SW480 (cell line): ENCODE measurements around the gene KRTAP5-4.
"Not testable (repeated sequence)": the region's sequence is repeated elsewhere in the genome, so short reads cannot be mapped to it uniquely, and the experiment has no call there.

Experiments
- DNase-seq: peaks from one replicate; pipeline ENCODE4 v3.0.0-alpha.2; 2016; ENCODE audit warnings: low spot score

Gene KRTAP5-4, protein sequence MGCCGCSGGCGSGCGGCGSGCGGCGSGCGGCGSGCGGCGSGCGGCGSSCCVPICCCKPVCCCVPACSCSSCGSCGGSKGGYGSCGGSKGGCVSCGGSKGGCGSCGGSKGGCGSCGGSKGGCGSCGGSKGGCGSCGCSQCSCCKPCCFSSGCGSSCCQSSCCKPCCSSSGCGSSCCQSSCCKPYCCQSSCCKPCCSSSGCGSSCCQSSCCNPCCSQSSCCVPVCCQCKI

DNA sequence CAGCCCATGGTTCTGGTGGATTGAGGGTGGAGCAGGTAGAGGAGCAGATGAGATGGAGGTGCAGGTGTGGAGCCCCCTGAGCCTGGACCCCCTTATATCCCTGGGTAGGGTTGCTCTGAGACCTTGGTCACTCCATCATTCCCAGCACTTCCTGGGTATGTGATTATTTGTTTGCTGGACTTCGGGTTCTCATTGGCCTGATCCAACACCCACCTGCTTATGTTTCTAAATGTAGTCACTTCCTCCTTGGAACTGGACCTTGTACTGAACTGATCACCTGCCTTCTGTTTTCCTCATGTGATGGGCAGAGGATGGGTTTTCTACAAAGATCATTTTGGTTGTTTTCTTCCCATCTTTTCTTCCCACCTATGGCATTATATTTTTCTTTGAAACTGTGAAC lies at the start of gene KRTAP5-4:
TSS of gene KRTAP5-4 (minus strand) at position 53 of the 400 bp plus-strand sequence. CDS start at position 8, 45 bp downstream.
- no peak for DNase-seq

DNA sequence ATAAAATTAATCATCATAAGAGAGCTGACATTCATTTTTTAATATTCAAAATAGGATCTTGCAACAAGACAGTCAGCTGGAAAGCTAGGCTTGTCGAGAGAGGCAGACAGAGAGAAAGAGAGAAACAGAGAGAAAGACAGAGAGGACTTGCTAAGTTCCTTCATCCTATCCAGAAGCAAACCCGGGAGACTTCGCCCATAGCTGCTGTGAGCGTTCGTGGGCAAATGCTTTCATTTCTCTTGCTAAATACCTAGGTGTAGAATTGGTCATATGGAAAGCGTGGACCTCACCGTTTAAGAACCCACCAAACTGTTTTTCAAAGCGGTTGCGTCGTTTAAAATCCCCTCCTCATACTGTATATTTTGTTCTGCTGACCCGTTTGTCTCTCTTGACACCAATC lies 49.7 kb upstream of the KRTAP5-4 start:
- DNase-seq = no peak

DNA sequence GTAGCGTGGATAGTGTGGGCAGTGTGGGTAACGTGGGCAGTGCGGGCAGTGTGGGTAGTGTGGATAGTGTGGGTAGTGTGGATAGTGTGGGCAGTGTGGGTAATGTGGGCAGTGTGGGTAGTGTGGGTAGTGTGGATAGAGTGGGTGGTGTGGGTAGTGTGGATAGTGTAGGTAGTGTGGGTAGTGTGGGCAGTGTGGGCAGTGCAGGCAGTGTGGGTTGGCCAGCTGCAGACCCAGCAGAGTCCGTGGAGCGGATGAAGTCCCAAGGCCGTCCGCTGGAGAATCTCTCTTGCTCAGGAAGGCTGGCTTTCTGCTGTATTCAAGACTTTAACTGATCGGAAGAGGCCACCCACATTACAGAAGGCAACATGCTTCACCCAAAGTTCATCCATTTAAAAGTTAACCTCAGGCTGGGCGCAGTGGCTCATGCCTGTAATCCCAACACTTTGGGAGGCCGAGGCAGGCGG lies 49.0 kb upstream of the KRTAP5-4 start:
- no peak for DNase-seq

DNA sequence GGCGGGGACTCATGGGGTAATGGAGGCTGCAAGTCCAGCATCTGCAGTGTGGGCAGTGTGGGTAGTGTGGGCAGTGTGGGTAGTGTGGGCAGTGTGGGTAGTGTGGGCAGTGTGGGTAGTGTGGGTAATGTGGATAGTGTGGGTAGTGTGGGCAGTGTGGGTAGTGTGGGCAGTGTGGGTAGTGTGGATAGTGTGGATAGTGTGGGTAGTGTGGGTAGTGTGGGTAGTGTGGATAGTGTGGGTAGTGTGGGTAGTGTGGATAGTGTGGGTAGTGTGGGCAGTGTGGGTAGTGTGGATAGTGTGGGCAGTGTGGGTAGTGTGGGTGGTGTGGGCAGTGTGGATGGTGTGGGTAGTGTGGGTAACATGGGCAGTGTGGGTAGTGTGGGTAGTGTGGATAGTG lies 48.5 kb upstream of the KRTAP5-4 start:
- DNase-seq = not testable (repeated sequence)

DNA sequence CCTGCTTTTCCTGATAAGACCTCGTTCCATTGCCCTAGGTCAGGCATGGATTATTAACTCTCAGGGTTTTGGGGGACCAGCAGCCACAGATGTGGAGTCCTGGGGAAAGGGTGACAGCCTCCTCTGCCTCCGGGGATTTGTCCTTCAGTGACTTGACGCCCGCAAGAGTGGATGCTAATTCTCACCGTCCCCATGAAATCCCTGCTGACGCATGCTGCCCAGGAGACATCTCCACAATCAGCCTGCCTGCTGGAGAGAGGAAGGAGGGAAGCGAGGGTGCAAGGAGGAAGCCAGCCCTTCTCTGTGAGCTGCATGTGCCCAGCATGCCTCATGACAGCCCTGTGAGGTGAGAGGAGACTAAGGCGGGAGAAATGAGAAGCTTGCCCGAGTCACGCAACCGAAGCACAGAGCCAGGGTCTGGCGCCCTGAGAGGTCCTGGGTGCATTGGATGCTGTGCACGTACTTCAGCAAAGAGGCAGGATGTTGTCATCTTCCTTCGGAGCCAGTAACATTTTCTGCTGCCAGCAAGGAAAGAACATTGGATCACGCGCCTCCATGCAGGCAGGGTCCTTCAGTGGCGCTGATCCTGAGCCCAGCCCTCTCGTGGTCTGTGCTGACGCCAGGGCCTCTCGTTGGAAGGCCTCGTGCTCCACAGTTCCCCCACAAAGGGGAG lies 47.7 kb upstream of the KRTAP5-4 start:
- no peak for DNase-seq

DNA sequence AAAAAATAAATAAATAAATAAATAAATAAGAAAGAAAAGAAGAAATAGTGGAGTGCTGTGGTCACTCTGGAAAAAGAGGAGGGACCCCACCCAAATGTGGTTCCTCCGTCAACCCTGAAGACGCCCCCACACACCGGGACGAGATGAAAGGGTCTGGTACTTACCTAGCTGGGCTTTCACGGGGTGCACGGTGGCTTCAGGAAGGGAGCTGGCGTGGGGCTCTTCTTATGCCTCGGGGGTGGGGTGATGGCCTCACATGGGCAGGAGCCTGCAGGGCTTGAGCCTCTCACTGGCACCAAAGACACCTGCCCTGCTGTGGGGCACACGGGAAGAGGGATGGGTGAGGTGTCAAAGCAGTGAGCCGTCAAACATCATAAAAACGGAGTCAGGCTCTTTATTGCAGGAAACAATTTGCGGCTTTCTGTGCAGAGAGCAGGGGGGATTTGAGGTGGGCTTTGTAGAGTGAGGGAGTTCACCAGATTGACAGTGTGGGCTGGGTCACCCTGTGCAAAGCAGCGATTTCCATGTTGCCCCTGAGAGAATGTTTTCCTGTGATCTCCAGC lies 47.1 kb upstream of the KRTAP5-4 start:
- DNase-seq = no peak

DNA sequence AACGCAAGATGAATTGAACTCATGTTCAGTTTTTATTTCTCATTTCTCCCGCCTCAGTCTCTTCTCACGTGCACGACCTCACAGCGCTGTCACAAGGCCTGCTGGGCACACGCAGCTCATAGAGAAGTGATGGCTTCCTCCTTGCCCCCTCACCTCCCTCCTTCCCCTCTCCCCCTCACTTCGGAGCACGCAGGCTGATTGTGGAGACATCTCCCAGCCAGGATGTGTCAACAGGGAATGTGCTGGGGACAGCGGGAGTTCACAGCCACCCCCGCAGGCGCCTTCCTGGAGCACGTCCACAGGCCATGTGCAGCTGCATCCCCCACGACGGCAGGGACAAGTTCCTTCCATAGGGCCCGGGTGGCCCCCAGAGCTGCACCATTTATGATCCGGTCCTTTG lies 46.0 kb upstream of the KRTAP5-4 start:
- no peak for DNase-seq

DNA sequence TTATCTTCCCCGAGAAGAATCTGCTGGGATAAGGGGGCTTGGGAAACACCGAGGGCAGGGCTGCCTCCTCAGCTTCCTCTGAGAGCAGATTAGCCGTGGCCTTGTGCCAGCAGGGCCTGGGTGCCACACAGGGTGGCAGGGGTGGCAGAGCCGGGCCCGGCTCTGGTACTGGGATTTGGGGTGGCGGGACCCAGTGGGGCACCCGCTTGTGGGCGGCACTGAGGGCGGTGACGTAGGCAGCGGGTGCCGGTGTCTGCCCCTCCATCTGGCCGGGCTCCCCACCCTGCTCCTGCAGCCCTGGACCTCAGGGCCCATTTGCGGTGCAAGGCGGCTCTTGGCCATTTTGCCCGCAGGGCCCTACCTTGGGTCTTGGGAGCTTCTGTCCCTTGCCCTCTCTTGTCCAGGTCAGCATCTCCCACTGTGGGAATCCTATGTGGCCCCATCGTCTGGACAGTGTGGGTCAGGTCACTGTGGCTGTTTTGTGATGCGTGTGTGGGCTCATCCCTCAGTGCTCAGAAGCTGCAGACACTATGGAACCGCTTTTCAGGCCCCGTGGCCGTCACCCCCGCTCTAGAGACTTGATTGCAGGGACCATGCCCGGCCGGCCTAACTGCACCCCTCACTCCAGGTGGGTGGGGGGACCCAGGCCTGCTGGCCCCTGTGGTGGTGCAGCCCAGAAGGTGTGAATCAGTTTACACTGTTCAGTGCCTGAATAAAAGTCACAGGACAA lies 45.3 kb upstream of the KRTAP5-4 start:
- DNase-seq = no peak

DNA sequence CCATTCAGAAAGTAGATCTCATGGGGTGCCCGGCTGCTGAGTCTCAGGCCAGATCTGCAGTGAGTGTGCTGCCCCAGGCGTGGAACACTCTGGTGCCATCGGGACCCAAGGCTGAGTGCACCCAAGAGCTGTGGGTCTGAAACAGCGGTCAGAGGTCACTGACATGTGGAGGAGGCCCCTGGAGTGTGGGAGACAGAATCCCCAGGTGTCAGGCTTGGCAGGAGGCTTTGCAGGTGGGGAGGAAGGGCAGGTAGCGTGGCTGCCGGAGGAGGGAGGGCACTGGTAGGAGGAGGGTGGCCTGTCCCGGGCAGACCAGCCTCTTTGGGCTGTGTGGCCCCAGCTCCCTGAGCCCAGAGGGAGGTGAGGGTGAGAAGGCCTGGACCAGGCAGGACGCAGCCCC lies 43.4 kb upstream of the KRTAP5-4 start:
- DNase-seq = no peak

DNA sequence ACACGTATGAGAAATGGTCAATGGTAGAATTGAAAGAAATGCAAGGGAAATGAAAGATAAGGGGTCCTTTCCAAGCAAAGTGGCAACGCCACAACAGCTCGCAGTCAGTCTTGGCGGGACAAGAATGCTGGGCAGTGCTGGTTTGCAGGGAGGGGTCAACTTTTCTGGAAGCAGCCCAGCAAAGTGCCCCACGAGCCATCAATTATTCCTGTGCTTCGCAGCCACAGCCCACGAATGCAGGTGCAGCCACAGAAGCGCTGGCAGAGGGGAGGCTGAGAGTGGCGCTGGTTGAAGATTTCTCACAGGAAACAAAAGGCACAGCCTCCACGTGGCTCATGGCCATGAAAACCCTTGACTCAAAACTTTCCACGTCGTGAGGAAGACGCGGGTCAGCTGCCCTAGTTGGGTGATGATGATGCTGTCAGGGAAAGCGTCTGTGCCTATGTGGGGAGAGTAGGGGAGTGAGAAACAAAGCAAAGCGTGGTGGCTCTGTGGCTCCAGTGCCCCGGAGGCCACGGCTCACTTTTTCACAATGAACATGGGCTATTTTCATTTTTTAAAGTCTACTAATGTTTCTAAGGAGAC lies 40.9 kb upstream of the KRTAP5-4 start:
- not testable (repeated sequence) for DNase-seq

DNA sequence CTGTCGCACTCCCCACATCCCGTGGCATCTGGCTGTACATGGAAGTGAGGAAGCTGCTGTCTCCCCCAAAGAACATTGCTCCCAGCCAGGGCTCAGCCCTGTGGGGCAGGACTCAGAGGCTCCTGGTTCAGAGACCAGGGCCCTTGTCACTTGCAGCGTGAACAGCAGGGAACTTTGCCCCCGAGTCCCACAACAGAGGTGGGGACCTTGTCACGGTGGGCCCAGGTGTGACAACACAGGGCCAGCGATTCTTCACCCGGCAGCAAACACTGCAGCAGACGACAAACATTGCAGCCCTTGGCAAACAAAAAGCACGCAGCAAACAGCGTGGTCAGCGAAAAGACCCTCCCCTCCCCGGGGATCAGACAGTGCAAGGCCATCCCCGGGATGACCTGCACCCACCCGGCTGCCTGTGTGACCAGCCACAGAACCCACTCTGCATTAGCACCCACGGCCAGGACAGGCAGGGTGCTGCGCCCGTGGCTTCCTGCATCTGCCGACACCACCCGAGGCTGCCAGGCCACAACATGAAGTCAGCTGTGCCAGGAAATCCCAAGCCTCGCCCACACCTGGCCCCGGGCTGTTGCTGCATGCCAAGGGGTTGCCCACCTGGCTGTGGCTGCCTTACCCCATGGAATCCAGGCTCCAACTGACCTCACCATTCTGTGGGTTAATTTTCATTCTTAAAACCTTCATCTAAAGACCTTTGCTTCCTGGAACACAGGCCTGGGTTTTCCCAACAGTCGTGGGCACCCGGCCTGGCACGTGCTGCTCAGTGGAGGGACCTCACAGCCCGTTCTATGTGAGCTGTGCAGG lies 39.7 kb upstream of the KRTAP5-4 start:
- not testable (repeated sequence) for DNase-seq

DNA sequence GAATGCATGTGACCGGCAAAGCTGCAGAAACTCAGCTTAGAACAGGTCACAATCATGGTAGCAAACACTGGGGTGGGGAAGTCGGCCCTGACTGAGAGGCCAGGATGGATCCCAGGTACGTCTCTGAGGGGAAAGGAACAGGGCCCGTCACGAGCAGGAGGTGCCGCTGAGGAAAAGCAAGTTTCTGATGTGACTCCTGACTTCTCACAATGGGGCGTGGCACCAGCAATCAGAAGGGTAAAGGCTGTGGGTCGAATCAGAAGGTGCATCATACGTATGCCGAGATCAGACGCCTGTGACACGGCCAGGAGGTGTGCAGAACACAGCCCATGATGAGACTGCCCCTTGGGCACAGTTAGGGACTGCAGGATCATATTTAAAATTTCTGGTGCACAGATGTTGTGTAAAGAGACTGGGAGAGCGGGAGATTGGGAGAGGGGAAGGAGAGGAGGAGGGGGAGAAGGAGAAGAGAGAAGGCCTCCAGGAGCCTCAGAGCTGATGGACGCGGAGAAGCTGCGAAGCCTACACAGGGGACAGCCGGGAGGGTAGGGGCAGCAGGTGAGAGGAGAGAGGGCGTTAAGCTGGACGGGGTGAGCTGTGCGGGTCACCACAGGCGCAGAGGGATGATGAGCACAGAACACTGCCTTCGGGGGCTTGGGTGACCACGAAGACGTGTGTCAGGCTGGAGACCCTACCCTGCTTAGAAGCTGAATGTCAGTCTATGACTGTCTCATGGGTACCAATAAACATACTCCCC lies 38.4 kb upstream of the KRTAP5-4 start:
- no peak for DNase-seq

DNA sequence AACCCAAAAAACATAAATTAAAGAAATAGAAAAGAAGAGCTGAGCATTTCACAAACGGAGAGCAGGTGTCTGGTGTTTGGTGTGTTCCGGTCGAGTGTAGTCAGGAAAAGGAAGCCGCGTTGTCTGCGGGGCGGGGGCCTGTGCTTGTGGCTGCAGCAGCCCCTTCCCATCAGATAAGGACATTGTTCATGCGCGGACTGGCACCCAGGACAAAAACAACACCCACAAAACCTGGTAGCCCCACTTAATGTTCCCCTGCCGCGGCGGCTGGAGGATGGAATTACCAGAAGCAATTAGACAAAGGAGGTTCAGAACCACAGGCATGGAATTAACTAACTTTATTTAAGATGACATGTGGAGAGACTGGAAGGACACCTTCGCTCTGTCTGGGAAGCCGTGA lies 37.6 kb upstream of the KRTAP5-4 start:
- no peak for DNase-seq

DNA sequence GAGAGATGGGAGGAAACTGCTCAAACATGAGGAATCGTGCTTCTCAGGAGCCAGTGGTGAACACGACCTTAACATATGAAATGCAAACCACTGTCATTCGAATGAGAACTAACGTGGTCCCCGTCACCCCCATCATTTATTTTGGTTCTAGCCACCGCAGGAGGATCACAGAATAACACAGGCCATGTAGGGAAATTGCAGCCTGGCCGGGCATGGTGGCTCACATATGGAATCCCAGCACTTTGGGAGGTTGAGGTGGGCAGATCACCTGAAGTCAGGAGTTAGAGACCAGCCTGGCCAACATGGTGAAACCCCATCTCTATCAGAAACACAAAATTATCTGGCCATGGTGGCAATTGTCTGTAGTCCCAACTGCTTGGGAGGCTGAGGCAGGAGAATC lies 34.7 kb upstream of the KRTAP5-4 start:
- DNase-seq = no peak

DNA sequence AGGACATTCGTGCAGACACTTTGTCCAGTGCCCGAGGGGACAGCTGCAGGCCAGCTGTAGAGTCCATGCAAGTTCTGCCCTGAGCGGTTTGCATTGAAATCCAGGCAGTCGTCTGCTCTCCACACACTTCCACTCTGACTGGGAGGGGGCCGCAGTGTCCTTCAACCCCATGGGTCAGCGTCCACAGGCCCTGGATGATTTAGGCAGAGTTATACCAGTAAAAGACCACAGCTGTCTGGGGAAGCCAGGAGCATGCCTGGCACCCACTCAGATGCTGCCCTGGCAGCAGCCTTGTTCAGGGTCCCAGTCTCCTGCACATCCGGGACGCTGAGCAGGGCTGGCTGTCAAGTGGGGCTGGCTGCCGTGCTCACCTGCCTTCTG lies 34.1 kb upstream of the KRTAP5-4 start:
- no peak for DNase-seq

DNA sequence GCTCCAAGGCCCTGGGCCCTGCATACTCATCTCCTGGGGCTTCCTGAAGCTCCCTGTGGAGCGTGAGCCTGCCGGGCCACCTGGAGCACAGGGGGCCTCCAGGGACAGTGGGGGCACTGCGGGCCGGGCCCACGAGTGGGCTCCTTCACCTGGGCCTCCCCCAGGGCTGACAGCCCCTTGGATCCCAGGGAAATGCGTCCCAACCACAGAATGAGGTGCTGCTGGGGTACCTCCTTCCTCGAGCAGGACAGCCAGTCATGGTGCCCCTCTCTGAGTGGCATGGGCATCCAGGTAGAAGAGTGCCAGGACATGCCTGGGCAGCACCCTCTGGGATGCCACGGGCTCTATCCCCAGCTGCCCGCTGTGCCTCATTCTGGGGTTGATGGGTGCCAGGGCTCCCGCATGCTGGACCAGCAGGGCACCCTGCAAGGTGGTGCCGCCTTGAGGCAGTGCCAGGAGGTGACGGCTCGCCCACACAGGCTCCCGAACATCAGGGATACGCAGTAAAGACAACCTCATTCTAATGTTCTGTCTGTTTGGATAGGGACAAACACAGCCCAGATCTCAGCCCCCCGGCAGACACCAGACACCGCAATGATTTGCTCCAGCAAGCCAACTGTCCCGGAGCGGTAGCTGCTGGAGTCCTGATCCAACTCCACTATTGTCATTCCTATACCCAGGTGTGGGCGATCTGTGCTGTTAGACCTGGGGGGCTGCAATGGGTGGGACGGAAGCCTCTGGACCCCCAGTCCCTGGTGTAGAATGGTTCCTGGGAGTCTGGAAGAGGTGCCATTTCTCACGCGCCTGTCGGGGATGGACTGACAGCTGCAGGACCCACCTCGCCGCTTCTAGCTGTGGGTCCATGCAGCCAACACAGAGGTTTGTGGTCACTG lies 33.5 kb upstream of the KRTAP5-4 start:
- DNase-seq = no peak

DNA sequence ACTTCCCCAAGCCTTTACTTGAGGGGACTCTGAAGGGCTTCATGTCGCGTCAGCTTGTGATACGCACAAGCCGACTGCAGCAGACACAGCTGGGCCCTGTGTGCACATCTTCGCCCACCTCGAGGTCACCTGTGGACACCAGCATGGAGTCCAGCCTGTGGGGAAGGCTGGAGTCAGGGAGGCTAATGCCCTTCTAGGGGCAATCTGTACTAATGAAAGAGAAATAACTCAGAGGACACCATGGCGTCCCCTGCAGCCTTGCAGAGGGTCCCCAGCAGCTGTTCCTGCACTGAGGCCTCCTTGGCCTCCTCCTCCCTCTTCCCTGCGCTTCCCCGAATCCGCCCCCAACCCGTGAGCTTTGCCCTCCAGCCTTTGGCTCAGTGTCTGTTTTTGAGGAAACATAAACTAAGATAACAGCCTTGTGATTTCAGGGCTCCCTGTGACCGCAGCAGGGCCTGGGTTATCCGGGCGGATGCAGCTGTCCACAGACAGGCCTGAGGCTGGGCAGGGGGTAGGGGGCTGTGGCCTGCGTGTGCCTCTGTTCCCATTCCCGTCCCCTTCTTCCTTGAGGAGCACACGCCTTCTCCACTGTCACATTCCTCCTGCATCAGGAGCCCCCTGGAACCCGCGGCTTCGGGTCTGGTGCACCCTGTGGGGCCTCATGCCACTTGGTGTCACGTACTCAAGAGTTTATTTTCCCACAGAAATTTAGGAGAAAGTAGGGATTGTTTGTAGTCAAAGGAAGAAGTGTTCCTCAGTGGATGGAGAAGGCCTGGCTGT lies 32.6 kb upstream of the KRTAP5-4 start:
- no peak for DNase-seq

DNA sequence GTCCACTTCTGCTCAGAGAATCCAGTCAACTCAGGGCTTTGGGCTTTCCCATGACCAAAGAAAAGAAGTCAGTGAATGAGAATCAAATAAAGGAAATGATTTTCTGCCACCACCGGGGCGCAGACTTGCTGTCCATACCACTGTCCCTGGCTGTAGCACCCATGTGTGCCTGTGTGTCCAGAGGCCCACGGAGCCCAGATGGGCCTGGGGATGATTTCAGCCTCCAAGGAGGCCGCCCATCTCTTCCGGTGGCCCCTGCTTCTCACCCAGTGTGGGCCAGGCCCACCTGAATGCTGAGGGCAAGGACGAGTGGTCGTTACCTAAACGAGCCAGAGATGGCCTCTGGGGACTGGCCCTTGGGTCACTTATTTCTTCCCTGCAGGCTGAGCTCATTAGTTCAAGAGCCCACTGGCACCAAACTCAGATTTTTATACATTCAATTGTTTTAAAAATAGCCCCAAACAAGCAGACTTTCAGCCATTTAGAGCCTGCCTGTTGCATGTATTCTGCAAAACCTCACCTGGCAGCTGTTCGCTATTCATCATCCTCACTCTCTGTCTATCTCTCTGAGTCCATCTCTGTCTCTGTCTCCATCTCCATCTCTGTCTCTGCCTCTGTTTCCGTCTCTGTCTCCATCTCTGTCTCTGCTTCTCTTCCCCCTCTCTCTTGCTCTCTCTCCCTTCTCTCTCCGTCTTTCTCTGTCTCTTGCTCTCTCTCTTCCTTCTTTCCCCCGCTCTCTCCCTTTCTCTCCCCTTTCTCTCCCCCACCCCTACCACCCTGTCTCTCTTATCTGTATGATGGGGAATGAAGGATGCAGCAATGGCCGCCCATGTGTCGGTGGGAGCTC lies 31.8 kb upstream of the KRTAP5-4 start:
- DNase-seq = no peak
